IPS DF 4.7 (cell line): ENCODE measurements around the gene COL5A1.
"Not testable (repeated sequence)": the region's sequence is repeated elsewhere in the genome, so short reads cannot be mapped to it uniquely, and the experiment has no call there.

Experiments used
- DNase-seq: peaks from one replicate; pipeline ENCODE4 v3.0.0-alpha.2; 2013; ENCODE audit warnings: low spot score; ENCODE audit errors: extremely low read depth

Gene COL5A1

GRCh38 chr9:134638502-134639090 lies 3.0 kb upstream of the COL5A1 start:
- DNase-seq = no peak

- no peak for DNase-seq
Observed at GRCh38 chr9:134639994-134640393, 1.6 kb upstream of the COL5A1 start.

- DNase-seq = no peak
Observed at GRCh38 chr9:134640506-134641172, 964 bp upstream of the COL5A1 start.

GRCh38 chr9:134641990-134642384 lies 384 bp downstream of the COL5A1 start:
- no peak for DNase-seq

- DNase-seq = no peak
Observed at GRCh38 chr9:134642385-134643181, 980 bp downstream of the COL5A1 start.

GRCh38 chr9:134643222-134643671 lies 1.6 kb downstream of the COL5A1 start:
- DNase-seq = no peak

GRCh38 chr9:134644401-134644724 lies 2.8 kb downstream of the COL5A1 start:
- not testable (repeated sequence) for DNase-seq

- no peak for DNase-seq
Observed at GRCh38 chr9:134644725-134645606, 3.4 kb downstream of the COL5A1 start.

- no peak for DNase-seq
Observed at GRCh38 chr9:134645607-134646365, 4.2 kb downstream of the COL5A1 start.

- DNase-seq = no peak
Observed at GRCh38 chr9:134647359-134648080, 5.9 kb downstream of the COL5A1 start.

- DNase-seq = no peak
Observed at GRCh38 chr9:134648701-134649530, 7.3 kb downstream of the COL5A1 start.

- no peak for DNase-seq
Observed at GRCh38 chr9:134650431-134651190, 9.0 kb downstream of the COL5A1 start.

GRCh38 chr9:134651226-134651905 lies 9.8 kb downstream of the COL5A1 start:
- no peak for DNase-seq

GRCh38 chr9:134652291-134653225 lies 11.0 kb downstream of the COL5A1 start:
- no peak for DNase-seq

GRCh38 chr9:134653259-134654009 lies 11.8 kb downstream of the COL5A1 start:
- DNase-seq = no peak

GRCh38 chr9:134655101-134655500 lies 13.5 kb downstream of the COL5A1 start:
- DNase-seq = no peak
